Measurements from ENCODE around the gene KRTAP5-10. TPM values are rescaled to one million over a fixed set of nuclear protein-coding genes. Genes with fewer than 3 reads are reported as not detected.
"Not testable (repeated sequence)": the region's sequence is repeated elsewhere in the genome, so short reads cannot be mapped to it uniquely, and the experiment has no call there.

Gene KRTAP5-10
- total and polyA plus RNA-seq, 2 donors (not counting 3 experiments of a cell fraction or from before 2014, with no cell fraction given): not detected

- H3K27ac ChIP-seq (ENCODE audit: insufficient read depth, low read depth, low read length): no peak overlapping the region
- no peaks in the 10 kb centered on the region for H3K9me3 ChIP-seq (replicated peaks; ENCODE audit: control insufficient read depth, insufficient read depth, low read length)
- peaks cover 0 to 4% of the 10 kb centered on the region in 2 experiments for H3K27me3 ChIP-seq (ENCODE audit: control insufficient read depth in 2 of 2, insufficient read depth in 2 of 2, low read length in 2 of 2)
- H3K4me1 ChIP-seq (ENCODE audit: control insufficient read depth, extremely low read depth, insufficient read depth, low read length): no peaks in the 10 kb centered on the region
- CTCF ChIA-PET: interaction anchor here (1.2 to 2.3 kb wide), 2 partner anchors 9 to 14 kb away, joined by 3 to 7 read pairs; no protein-coding TSS in a partner anchor
- H3K4me2 ChIP-seq (ENCODE audit: insufficient read depth, low read length): no peak overlapping the region
- no peak overlapping the region for H2AFZ ChIP-seq (ENCODE audit: low read depth, low read length)
- no peaks in the 10 kb centered on the region for H4K20me1 ChIP-seq (replicated peaks; ENCODE audit: control insufficient read depth, extremely low read depth, insufficient read depth, low read length)
- intact Hi-C loops (cut with micrococcal nuclease) (no loop called here), dilution Hi-C loops (cut with MboI; ENCODE audit: extremely low pct_ligation_motif_present, low sequenced_read_pairs) (no loop called here)
- H3K9me1 ChIP-seq (replicated peaks; ENCODE audit: control insufficient read depth, extremely low read depth, insufficient read depth, low read length): no peaks in the 10 kb centered on the region
- POLR2A ChIA-PET: no interaction called here
- FAIRE-seq (no peak), DNase-seq (ENCODE audit: low read depth, low spot score) (no peak)
- H3K9ac ChIP-seq (replicated peaks; ENCODE audit: extremely low read depth, insufficient read depth, low read length): no peak overlapping the region
- H3K79me2 ChIP-seq (ENCODE audit: control insufficient read depth, insufficient read depth, low read length): no peaks in the 10 kb centered on the region
- no peaks in the 10 kb centered on the region for H3K36me3 ChIP-seq (ENCODE audit: control insufficient read depth in 2 of 2, extremely low read depth in 1 of 2, insufficient read depth in 2 of 2, low read length in 2 of 2)
- H3K4me3 ChIP-seq (replicated peaks in 1 of 3; ENCODE audit: insufficient read depth in 1 of 3, low read depth in 1 of 3, low read length in 3 of 3): no peak overlapping the region
- TF ChIP-seq CTCF (IDR thresholded peaks at IDR 0.05; ENCODE audit: extremely low read depth in 1 of 2, insufficient read depth in 1 of 2, low read depth in 1 of 2, low read length in 2 of 2): no peak
- no peak for TF ChIP-seq GATA2 (IDR thresholded peaks at IDR 0.05; ENCODE audit: insufficient read depth, insufficient read length, low read depth, low read length)
- TF ChIP-seq MAX (IDR thresholded peaks at IDR 0.05; ENCODE audit: insufficient read depth, insufficient read length): no peak
- no peak for TF ChIP-seq MYC (IDR thresholded peaks at IDR 0.05; ENCODE audit: low read depth, low read length)
- TF ChIP-seq POLR2AphosphoS5 (IDR thresholded peaks at IDR 0.05; ENCODE audit: insufficient read depth, low read depth, low read length): no peak
- TF ChIP-seq EZH2 (IDR thresholded peaks at IDR 0.05; ENCODE audit: borderline replicate concordance, low read depth, low read length, severe bottlenecking): no peak
- TF ChIP-seq JUN (IDR thresholded peaks at IDR 0.05; ENCODE audit: borderline replicate concordance, insufficient read depth, insufficient read length, low read depth): no peak
- no peak for TF ChIP-seq FOS (IDR thresholded peaks at IDR 0.05; ENCODE audit: borderline replicate concordance, insufficient read depth, low read length)
- TF ChIP-seq POLR2A (IDR thresholded peaks at IDR 0.05; ENCODE audit: low read depth, low read length): no peak
- BruUV-seq (replicated peaks): no TSS peak
These were observed 788 bp downstream of the KRTAP5-10 start for GRCh38 chr11:71566081-71566620.

- H2AFZ ChIP-seq (ENCODE audit: low read depth, low read length); POLR2A ChIA-PET; H3K4me1 ChIP-seq (ENCODE audit: control insufficient read depth, extremely low read depth, insufficient read depth, low read length); FAIRE-seq; H3K27me3 ChIP-seq (ENCODE audit: control insufficient read depth in 2 of 2, insufficient read depth in 2 of 2, low read length in 2 of 2); BruUV-seq (replicated peaks); H3K36me3 ChIP-seq (ENCODE audit: control insufficient read depth in 2 of 2, extremely low read depth in 1 of 2, insufficient read depth in 2 of 2, low read length in 2 of 2); dilution Hi-C loops (cut with MboI; ENCODE audit: extremely low pct_ligation_motif_present, low sequenced_read_pairs); H3K27ac ChIP-seq (ENCODE audit: insufficient read depth, low read depth, low read length); H3K9me1 ChIP-seq (replicated peaks; ENCODE audit: control insufficient read depth, extremely low read depth, insufficient read depth, low read length); H4K20me1 ChIP-seq (replicated peaks; ENCODE audit: control insufficient read depth, extremely low read depth, insufficient read depth, low read length); DNase-seq (ENCODE audit: low read depth, low spot score); H3K4me3 ChIP-seq (replicated peaks in 1 of 3; ENCODE audit: insufficient read depth in 1 of 3, low read depth in 1 of 3, low read length in 3 of 3); H3K4me2 ChIP-seq (ENCODE audit: insufficient read depth, low read length); intact Hi-C loops (cut with micrococcal nuclease); H3K9ac ChIP-seq (replicated peaks; ENCODE audit: extremely low read depth, insufficient read depth, low read length); H3K9me3 ChIP-seq (replicated peaks; ENCODE audit: control insufficient read depth, insufficient read depth, low read length); H3K79me2 ChIP-seq (ENCODE audit: control insufficient read depth, insufficient read depth, low read length): not testable (repeated sequence)
- CTCF ChIA-PET: interaction anchor here (2.3 kb wide), 1 partner anchor 13 kb away, joined by 7 read pairs; no protein-coding TSS in a partner anchor
These were observed 1.6 kb downstream of the KRTAP5-10 start for GRCh38 chr11:71566626-71567599.
